DOHH2 (cell line): ENCODE data around the gene CCM2.

Experiments used
- EZH2phosphoT487 ChIP-seq: fragments of 200-600 bp; sonication (generic); IDR thresholded peaks from 2 replicates; pipeline ENCODE4 v1.6.1; 2017; ENCODE audit warnings: borderline replicate concordance, mild to moderate bottlenecking, antibody characterized with exemption, low read length, moderate library complexity, mixed read lengths
- TF ChIP-seq, protein P1 (sequence below): fragments of 200-600 bp; sonication (generic); IDR thresholded peaks from one replicate; pipeline ENCODE4 v1.5.1; 2014; ENCODE audit warnings: antibody characterized with exemption, mild to moderate bottlenecking, low read depth, low read length; ENCODE audit not compliant: poor library complexity, severe bottlenecking

DNA sequence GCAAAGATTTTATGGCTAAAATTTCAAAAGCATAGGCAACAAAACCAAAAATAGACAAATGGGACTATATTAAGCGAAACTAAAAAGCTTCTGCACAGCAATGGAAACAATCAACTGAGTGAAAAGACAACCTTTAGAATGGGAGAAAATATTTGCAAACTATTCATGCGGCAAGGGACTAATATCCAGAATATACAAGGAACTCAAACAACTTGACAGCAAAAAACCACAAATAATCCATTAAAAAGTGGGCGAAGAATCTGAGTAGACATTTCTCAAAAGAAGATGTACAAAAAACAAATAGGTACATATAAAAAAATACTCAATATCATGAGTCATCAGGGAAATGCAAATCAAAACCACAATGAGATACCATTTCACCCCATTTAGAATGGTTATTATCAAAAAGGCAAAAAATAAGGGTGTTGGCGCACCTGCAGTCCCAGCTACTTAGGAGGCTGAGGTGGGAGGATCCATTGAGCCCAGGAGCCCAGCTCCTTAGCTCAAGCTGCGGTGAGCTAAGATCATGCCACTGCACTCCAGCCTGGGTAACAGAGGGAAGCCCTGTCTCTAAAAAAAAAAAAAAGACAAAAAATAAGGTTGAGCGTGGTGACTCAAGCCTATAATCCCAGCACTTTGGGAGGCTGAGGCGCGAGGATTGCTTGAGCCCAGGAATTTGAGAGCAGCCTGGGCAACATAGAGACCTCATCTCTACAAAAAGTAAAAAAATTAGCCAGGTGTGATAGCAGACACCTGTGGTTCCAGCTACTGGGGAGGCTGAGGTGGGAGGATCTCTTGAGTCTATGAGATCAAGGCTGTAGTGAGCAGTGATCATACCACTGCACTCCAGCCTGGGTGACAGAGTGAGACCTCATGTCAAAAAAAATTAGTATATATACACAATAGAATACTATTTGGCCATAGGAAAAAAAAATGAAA, 4.2 kb upstream of the CCM2 start:
- TF ChIP-seq EZH2phosphoT487: no peak
- TF ChIP-seq, protein P1, sequence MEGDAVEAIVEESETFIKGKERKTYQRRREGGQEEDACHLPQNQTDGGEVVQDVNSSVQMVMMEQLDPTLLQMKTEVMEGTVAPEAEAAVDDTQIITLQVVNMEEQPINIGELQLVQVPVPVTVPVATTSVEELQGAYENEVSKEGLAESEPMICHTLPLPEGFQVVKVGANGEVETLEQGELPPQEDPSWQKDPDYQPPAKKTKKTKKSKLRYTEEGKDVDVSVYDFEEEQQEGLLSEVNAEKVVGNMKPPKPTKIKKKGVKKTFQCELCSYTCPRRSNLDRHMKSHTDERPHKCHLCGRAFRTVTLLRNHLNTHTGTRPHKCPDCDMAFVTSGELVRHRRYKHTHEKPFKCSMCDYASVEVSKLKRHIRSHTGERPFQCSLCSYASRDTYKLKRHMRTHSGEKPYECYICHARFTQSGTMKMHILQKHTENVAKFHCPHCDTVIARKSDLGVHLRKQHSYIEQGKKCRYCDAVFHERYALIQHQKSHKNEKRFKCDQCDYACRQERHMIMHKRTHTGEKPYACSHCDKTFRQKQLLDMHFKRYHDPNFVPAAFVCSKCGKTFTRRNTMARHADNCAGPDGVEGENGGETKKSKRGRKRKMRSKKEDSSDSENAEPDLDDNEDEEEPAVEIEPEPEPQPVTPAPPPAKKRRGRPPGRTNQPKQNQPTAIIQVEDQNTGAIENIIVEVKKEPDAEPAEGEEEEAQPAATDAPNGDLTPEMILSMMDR: no peak
